Transverse colon (tissue), 4 donors: ENCODE measurements around the gene SELENOO. TPM values are rescaled to one million over a fixed set of nuclear protein-coding genes. Genes with fewer than 3 reads are reported as not detected.

Experiments
- DNase-seq: peaks from one replicate; pipeline ENCODE4 v3.0.0-alpha.2; 2019
- H3K27ac ChIP-seq, 4 donors: fragments of 200-600 bp; sonication (generic); 2 replicates each; pipeline ENCODE4 v1.5.1; 2016 to 2018; ENCODE audit warnings: inconsistent platforms in 4 of 4
- H3K27me3 ChIP-seq: fragments of 200-600 bp; sonication (generic); 2 replicates; pipeline ENCODE4 v1.5.1; 2017; ENCODE audit warnings: inconsistent platforms
- H3K36me3 ChIP-seq, 4 donors: fragments of 200-600 bp; sonication (generic); 2 replicates each; pipeline ENCODE4 v1.5.1; 2017 to 2019; ENCODE audit warnings: inconsistent platforms in 4 of 4
- H3K4me1 ChIP-seq, 4 donors: fragments of 200-600 bp; sonication (generic); 2 replicates each; pipeline ENCODE4 v1.5.1; 2017 to 2020; ENCODE audit warnings: inconsistent platforms in 4 of 4
- H3K4me3 ChIP-seq, 4 donors: fragments of 200-600 bp; sonication (generic); 1 replicate in 1 of 4; 2 replicates in 3 of 4; pipeline versions ENCODE4 v1.5.1 to v1.6.1; 2017 to 2019; ENCODE audit warnings: inconsistent platforms in 4 of 4
- H3K9me3 ChIP-seq, 2 donors: fragments of 200-600 bp; sonication (generic); 2 replicates each; pipeline ENCODE4 v1.5.1; 2017 to 2019; ENCODE audit warnings: inconsistent platforms in 2 of 2
- CTCF ChIP-seq, 5 experiments: fragments of 200-600 bp in 3 of 5; fragments of 450-650 bp in 2 of 5; sonication (generic) in 3 of 5; IDR thresholded peaks; 1 replicate in 2 of 5; 2 replicates in 3 of 5; pipeline ENCODE4 v1.5.1; 2016 to 2017; ENCODE audit warnings: antibody characterized with exemption in 5 of 5, inconsistent platforms in 3 of 5, mild to moderate bottlenecking in 2 of 5, moderate library complexity in 1 of 5
- EP300 ChIP-seq: sonication (generic); formaldehyde crosslinking; IDR thresholded peaks from one replicate; pipeline ENCODE4 v1.6.1; 2017; ENCODE audit warnings: antibody characterized with exemption, low read depth
- POLR2A ChIP-seq: fragments of 450-650 bp; IDR thresholded peaks from one replicate; pipeline ENCODE4 v1.6.1; 2016; ENCODE audit warnings: antibody characterized with exemption, mild to moderate bottlenecking, moderate library complexity
- POLR2AphosphoS5 ChIP-seq, 3 donors: sonication (generic); formaldehyde crosslinking; IDR thresholded peaks; one replicate each; pipeline ENCODE4 v1.6.1; 2016; ENCODE audit warnings: antibody characterized with exemption in 3 of 3
- WGBS, 2 donors: methylation state at CpG; one replicate each; pipeline ENCODE4 v1.1.5; 2018; ENCODE audit warnings: low coverage in 1 of 2; 5-methylcytosine and 5-hydroxymethylcytosine counted together
- in situ Hi-C, 4 donors: fragments of 200-750 bp; cut with MboI; loops; one replicate each; pipeline versions ENCODE4 v1.15.0 to v1.15.1; 2017; ENCODE audit warnings: low sequenced_read_pairs in 3 of 4, low pct_ligation_motif_present in 1 of 4, low pct_unique_long_range_greater_than_20kb in 1 of 4
- intact Hi-C: fragments of 100-400 bp; cut with DNase I; formaldehyde crosslinking; loops from one replicate; pipeline ENCODE4 v1.15.1; 2023; ENCODE audit warnings: low total_unique reads
- total RNA-seq, 4 donors: library from RNA; depleted of rRNA; stranded (reverse); fragments of >200 nt; gene quantifications; one replicate each; pipeline ENCODE4 v1.1.0, GENCODE V29; 2016

SELENOO gene
- total RNA-seq, 4 donors from 2014 or later, result 27.3 to 91.3 (median 35.1) TPM

GRCh38 chr22:50256258-50256862, 55.5 kb downstream of the SELENOO start:
- WGBS, 2 donors, result 54% methylated on average over 7 of the region's 12 CpGs; no CpG with 5 or more reads in 1 of the 2 donors
- Histone ChIP-seq H3K27me3 (peaks cover 41% of the 10 kb centered on the region), H3K27ac (no peak overlapping the region), H3K9me3 (no peaks in the 10 kb centered on the region), H3K36me3 (no peaks in the 10 kb centered on the region), H3K4me3 (no peak overlapping the region), H3K4me1 (peaks cover 0 to 16% (median 16%) of the 10 kb centered on the region in 4 donors)
- intact Hi-C loops (loop anchor here (10.0 kb wide), 1 partner anchor 218 kb away; the partner anchor contains the start of gene SBF1), in situ Hi-C loops (loop anchor here in 2 of 4 donors (10.0 kb wide), 1 partner anchor 68 kb away; the partner anchor contains the start of gene DENND6B (in 2 of the 2))
- DNase-seq, result no peak
- TF ChIP-seq POLR2AphosphoS5 (IDR thresholded peaks at IDR 0.05), result no peak
- no peak for TF ChIP-seq EP300
- TF ChIP-seq POLR2A, result no peak
- no peak for TF ChIP-seq CTCF (IDR thresholded peaks at IDR 0.05)

GRCh38 chr22:50257041-50257440, 56.2 kb downstream of the SELENOO start:
- DNase-seq, result no peak
- peaks cover 48% of the 10 kb centered on the region for H3K27me3 ChIP-seq
- H3K36me3 ChIP-seq, result no peaks in the 10 kb centered on the region
- no peak overlapping the region for H3K27ac ChIP-seq
- in situ Hi-C loops, result loop anchor here in 2 of 4 donors (10.0 kb wide), 1 partner anchor 68 kb away; the partner anchor contains the start of gene DENND6B (in 2 of the 2)
- no peak for TF ChIP-seq POLR2AphosphoS5 (IDR thresholded peaks at IDR 0.05)
- TF ChIP-seq POLR2A, result no peak
- TF ChIP-seq CTCF (IDR thresholded peaks at IDR 0.05), result no peak
- no peak for TF ChIP-seq EP300
- H3K4me3 ChIP-seq, result no peak overlapping the region
- peaks cover 0 to 14% (median 11%) of the 10 kb centered on the region in 4 donors for H3K4me1 ChIP-seq
- H3K9me3 ChIP-seq, result no peaks in the 10 kb centered on the region
- intact Hi-C loops, result loop anchor here (10.0 kb wide), 1 partner anchor 218 kb away; the partner anchor contains the start of gene SBF1
- 64% methylated on average over 13 of the region's 16 CpGs; no CpG with 5 or more reads in 1 of the 2 donors for WGBS, 2 donors

GRCh38 chr22:50257451-50258360, 56.9 kb downstream of the SELENOO start:
- 64% methylated on average over 30 of the region's 31 CpGs; no CpG with 5 or more reads in 1 of the 2 donors for WGBS, 2 donors
- H3K36me3 ChIP-seq, result no peaks in the 10 kb centered on the region
- peaks cover 55% of the 10 kb centered on the region for H3K27me3 ChIP-seq
- no peak overlapping the region for H3K4me3 ChIP-seq
- no peak for TF ChIP-seq POLR2AphosphoS5 (IDR thresholded peaks at IDR 0.05)
- no peak for TF ChIP-seq POLR2A
- no peak for TF ChIP-seq CTCF (IDR thresholded peaks at IDR 0.05)
- TF ChIP-seq EP300, result no peak
- DNase-seq, result no peak
- no peak overlapping the region for H3K27ac ChIP-seq
- peaks cover 0 to 17% (median 11%) of the 10 kb centered on the region in 4 donors for H3K4me1 ChIP-seq
- intact Hi-C loops (loop anchor here (10.0 kb wide), 1 partner anchor 217 kb away; the partner anchor contains the start of gene SBF1), in situ Hi-C loops (loop anchor here in 2 of 4 donors (10.0 kb wide), 1 partner anchor 67 kb away; the partner anchor contains the start of gene DENND6B (in 2 of the 2))
- no peaks in the 10 kb centered on the region for H3K9me3 ChIP-seq
